Skeletal muscle tissue (tissue), 4 donors: ENCODE data around the gene SERPINI1. TPM values are rescaled to one million over a fixed set of nuclear protein-coding genes. Genes with fewer than 3 reads are reported as not detected.

Experiments used
- H3K27ac ChIP-seq: one replicate; pipeline ENCODE4 v1.7.0; 2013; ENCODE audit warnings: mild to moderate bottlenecking, low read depth, low read length, inconsistent platforms
- H3K27me3 ChIP-seq, 3 donors: one replicate each; pipeline ENCODE4 v1.7.0; 2013; ENCODE audit warnings: low read length in 3 of 3; ENCODE audit not compliant: control insufficient read depth in 3 of 3, insufficient read depth in 3 of 3
- H3K36me3 ChIP-seq, 3 donors: one replicate each; pipeline ENCODE4 v1.7.0; 2013; ENCODE audit warnings: low read length in 3 of 3; ENCODE audit not compliant: control insufficient read depth in 3 of 3, insufficient read depth in 3 of 3
- H3K4me1 ChIP-seq, 3 donors: one replicate each; pipeline ENCODE4 v1.7.0; 2013; ENCODE audit warnings: low read length in 3 of 3, mild to moderate bottlenecking in 3 of 3; ENCODE audit not compliant: control insufficient read depth in 3 of 3, insufficient read depth in 3 of 3
- H3K4me3 ChIP-seq, 3 donors: one replicate each; pipeline ENCODE4 v1.7.0; 2013; ENCODE audit warnings: low read length in 3 of 3
- H3K9ac ChIP-seq, 3 donors: one replicate each; pipeline ENCODE4 v1.7.0; 2013; ENCODE audit warnings: low read length in 3 of 3, mild to moderate bottlenecking in 3 of 3, moderate library complexity in 2 of 3, low read depth in 1 of 3
- H3K9me3 ChIP-seq, 3 donors: one replicate each; pipeline ENCODE4 v1.7.0; 2013; ENCODE audit warnings: low read length in 3 of 3; ENCODE audit not compliant: control insufficient read depth in 3 of 3
- total RNA-seq: library from RNA; depleted of rRNA; stranded (reverse); fragments of >200 nt; gene quantifications from one replicate; pipeline ENCODE4 v1.2.3, GENCODE V29; 2014
- donor health status: Osteomylitis.

The SERPINI1 gene
- total RNA-seq, 1 donor from 2014 or later: 17.7 TPM

DNA sequence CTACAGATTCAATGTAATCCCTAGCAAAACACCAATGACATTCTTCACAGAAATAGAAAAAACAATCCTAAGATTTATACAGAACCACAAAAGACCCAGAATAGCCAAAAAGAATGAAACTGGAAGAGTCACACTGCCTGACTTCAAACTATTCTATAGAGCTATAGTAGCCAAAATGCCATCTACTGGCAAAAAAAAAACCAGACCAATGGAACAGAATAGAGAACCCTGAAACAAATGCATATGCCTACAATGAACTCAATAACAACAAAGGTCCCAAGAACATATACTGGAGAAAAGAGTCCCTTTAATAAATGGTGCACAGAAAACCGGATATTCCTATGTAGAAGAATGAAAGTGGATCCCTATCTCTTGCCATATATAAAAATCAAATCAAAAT, 20.6 kb upstream of the SERPINI1 start:
- no peak overlapping the region for H3K27ac ChIP-seq
- H3K4me1 ChIP-seq: no peaks in the 10 kb centered on the region
- no peak overlapping the region for H3K9ac ChIP-seq
- no peaks in the 10 kb centered on the region for H3K9me3 ChIP-seq
- H3K27me3 ChIP-seq: no peaks in the 10 kb centered on the region
- H3K4me3 ChIP-seq: no peak overlapping the region
- H3K36me3 ChIP-seq: peaks cover under 1 to 15% (median 10%) of the 10 kb centered on the region in 3 donors

DNA sequence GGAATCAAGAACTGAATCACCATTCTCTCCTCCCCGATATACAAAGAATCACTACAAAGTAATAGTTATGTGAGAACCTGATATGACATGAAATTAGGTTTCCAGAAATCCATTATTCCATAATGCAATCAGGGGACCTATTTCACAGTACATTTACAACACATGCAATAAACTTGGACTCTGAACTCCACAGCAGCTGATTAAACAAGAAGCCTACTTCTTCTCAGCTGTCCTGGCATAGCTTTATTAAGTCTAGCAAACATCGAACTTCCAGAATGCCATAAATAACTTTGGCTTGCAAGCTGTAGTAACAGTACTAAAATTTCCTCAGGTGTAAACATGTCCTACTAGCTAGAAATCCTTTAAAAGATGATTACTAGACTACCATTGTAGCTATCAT, 18.6 kb upstream of the SERPINI1 start:
- no peak overlapping the region for H3K27ac ChIP-seq
- no peak overlapping the region for H3K9ac ChIP-seq
- no peaks in the 10 kb centered on the region for H3K27me3 ChIP-seq
- no peaks in the 10 kb centered on the region for H3K4me1 ChIP-seq
- H3K4me3 ChIP-seq: no peak overlapping the region
- H3K9me3 ChIP-seq: no peaks in the 10 kb centered on the region
- H3K36me3 ChIP-seq: peaks cover 0 to 16% (median 8%) of the 10 kb centered on the region in 3 donors

DNA sequence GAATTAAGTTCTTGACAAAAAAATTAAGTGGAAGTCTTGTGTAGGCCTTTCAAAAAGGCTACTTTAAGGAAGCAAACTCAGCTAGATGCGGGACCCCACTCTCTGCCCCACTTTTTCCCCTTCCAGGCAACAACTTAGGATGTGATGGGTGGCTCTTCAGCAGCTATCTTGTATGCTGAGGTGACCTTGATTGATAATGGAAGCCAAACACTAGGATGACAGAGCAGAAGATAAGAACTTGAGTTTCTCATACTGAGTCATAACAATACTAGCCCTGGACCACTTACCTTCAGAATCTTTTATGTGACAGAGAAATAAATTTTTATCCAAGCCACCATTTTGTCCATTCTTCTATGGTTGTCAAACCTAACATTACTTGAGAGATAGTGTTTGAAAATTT, 16.9 kb upstream of the SERPINI1 start:
- Histone ChIP-seq H3K4me3 (no peak overlapping the region), H3K36me3 (peaks cover 0 to 16% (median 8%) of the 10 kb centered on the region in 3 donors)

DNA sequence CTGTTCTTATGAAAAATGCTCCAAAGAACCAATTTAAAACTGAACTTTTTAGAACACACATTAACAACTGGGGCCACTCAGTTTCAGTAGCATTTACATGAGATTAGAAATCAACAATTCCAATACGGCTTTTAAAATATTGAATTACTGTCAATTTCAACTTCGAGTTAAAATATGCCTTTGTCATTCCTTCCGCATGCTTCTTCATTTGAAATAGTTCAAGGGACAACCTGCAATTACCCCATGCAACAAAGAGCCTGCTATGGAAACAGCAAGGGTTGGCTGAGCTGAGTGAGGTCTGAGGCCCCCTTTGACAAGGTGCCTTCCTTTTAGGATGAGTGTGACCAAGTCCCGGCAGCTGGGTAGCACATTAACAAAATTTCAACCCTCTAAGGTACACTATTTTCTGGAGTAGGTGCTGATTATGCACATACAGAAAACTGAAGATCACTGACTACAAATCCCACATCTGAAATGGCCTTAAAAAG, 12.5 kb upstream of the SERPINI1 start:
- H3K27ac ChIP-seq: no peak overlapping the region
- H3K4me3 ChIP-seq: no peak overlapping the region
- peaks cover 0 to under 1% (median 0%) of the 10 kb centered on the region in 3 donors for H3K4me1 ChIP-seq
- H3K9me3 ChIP-seq: no peaks in the 10 kb centered on the region
- no peaks in the 10 kb centered on the region for H3K27me3 ChIP-seq
- peaks cover 0 to 16% (median 8%) of the 10 kb centered on the region in 3 donors for H3K36me3 ChIP-seq
- H3K9ac ChIP-seq: no peak overlapping the region

More for the DNA sequence above, 16.9 kb upstream of the SERPINI1 start:
- Histone ChIP-seq H3K27ac (no peak overlapping the region), H3K27me3 (no peaks in the 10 kb centered on the region), H3K4me1 (no peaks in the 10 kb centered on the region), H3K9ac (no peak overlapping the region), H3K9me3 (no peaks in the 10 kb centered on the region)

DNA sequence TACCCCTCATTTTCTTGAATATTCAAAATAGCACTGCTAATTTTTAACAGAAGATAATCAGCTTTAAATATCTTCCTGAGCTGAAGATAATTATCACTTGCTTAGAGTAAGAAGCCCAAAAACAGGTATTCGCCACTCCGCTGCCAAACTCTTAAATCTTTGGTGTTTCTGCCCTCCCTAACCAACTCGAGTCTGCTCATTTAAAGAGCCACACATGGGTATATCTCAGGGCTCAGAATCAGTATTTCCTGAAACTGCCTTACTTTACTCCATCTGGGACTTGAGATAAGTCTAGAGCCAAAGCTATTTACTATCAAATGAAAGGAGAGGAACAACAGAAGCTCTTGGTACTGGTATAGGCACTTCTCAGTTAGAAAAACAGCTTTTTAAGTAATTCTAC, 11.6 kb upstream of the SERPINI1 start:
- Histone ChIP-seq H3K36me3 (peaks cover 0 to 10% (median 2%) of the 10 kb centered on the region in 3 donors), H3K27me3 (no peaks in the 10 kb centered on the region), H3K27ac (no peak overlapping the region), H3K4me3 (no peak overlapping the region), H3K4me1 (peaks cover 4 to 8% (median 4%) of the 10 kb centered on the region in 3 donors), H3K9ac (no peak overlapping the region), H3K9me3 (no peaks in the 10 kb centered on the region)

DNA sequence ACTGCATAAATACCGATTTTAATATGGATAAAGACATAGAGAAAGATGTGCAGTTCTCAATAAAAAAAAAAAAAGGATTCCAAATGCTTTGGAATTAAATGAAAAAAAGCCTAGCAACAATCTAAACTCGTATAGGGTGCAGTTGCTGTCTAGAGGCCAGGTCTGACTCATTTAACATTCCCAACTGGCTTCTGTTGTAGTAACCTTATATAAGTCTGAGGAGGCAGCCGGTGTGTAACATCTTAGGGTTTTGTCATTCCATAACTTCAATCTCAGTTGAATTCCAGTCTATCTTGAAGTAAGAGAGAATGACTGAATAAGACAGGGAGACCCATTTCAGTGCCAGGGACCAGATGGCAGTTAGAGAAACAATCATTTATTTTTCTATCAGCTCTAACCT, 7.3 kb upstream of the SERPINI1 start:
- no peaks in the 10 kb centered on the region for H3K27me3 ChIP-seq
- H3K4me3 ChIP-seq: no peak overlapping the region
- no peak overlapping the region for H3K9ac ChIP-seq
- H3K4me1 ChIP-seq: peaks cover 4 to 17% (median 6%) of the 10 kb centered on the region in 3 donors
- no peaks in the 10 kb centered on the region for H3K36me3 ChIP-seq
- H3K9me3 ChIP-seq: no peaks in the 10 kb centered on the region
- no peak overlapping the region for H3K27ac ChIP-seq

DNA sequence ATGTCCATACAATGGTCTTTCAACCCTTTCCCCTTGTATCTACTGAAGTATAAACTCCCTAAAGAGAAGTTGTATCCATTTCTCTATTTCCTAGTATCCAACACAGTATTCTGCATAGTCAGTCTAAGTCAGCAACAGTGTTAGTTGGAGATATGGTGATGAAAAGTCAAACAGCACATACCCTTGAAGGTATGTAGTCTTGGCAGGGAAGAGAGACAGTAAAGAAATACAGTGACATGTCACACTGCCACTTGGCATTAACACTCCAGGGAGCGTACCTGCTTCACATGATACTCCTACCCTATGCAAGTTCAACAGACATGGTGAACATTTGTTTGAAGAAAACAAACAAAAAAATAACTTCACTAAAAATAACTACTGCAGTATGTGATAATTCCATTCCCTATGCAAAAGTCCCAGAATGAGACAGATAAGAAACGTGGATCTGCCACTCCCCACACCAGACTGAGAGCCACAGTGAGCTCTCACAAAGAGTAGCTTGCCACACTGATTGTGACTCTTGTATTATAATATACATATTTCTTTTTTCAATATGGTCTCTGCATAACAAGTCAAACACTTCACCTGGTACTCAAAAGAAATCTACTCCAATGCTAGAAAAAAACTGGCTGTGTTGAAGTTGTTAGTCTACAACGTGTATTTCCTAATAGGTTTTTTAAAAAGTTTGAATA, 6.7 kb upstream of the SERPINI1 start:
- no peaks in the 10 kb centered on the region for H3K27me3 ChIP-seq
- H3K36me3 ChIP-seq: no peaks in the 10 kb centered on the region
- no peaks in the 10 kb centered on the region for H3K9me3 ChIP-seq
- no peak overlapping the region for H3K9ac ChIP-seq
- H3K27ac ChIP-seq: no peak overlapping the region
- peaks cover 4 to 23% (median 6%) of the 10 kb centered on the region in 3 donors for H3K4me1 ChIP-seq
- no peak overlapping the region for H3K4me3 ChIP-seq

DNA sequence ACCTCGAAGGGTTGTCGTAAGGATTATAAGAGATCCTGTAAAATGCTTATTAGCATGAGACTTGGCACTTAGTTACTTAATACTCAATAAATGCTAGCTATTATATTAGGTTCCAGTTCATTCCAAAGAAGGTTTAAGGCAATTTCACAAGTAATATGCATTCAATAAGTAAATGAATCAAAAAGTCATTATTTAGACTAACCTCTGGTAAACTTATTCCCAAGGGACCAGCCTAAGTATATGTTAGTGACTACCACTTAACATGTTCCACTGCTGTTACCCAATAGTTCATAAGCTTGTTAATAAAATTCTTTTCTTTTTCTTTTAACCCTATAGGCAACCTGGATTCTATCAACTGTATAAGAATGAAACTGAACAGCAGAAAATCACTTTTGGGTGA, 5.9 kb upstream of the SERPINI1 start:
- Histone ChIP-seq H3K4me1 (peaks cover 4 to 27% (median 11%) of the 10 kb centered on the region in 3 donors), H3K9ac (no peak overlapping the region), H3K27ac (no peak overlapping the region), H3K36me3 (no peaks in the 10 kb centered on the region), H3K27me3 (no peaks in the 10 kb centered on the region), H3K9me3 (no peaks in the 10 kb centered on the region), H3K4me3 (no peak overlapping the region)

DNA sequence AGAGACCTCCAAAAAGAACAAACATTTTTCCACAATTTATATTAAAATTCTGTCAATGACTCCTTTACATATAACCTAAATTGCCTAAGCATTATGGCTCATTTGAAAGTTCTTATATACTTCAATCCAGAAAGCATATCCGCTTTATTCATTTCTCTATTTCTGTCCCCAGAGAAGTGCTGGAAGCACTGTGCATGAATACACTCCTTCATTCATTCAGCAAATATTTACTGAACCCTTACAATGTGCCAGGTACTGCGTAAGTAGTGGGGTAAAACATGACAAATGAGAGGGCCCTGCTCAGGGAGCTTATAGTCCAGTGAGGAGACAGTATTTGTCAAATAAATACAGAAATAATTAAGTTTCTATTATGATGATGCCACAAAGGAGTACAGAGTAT, 4.1 kb upstream of the SERPINI1 start:
- no peaks in the 10 kb centered on the region for H3K36me3 ChIP-seq
- no peaks in the 10 kb centered on the region for H3K27me3 ChIP-seq
- H3K9ac ChIP-seq: no peak overlapping the region
- H3K9me3 ChIP-seq: no peaks in the 10 kb centered on the region
- peaks cover 4 to 39% (median 15%) of the 10 kb centered on the region in 3 donors for H3K4me1 ChIP-seq
- H3K27ac ChIP-seq: no peak overlapping the region
- no peak overlapping the region for H3K4me3 ChIP-seq

DNA sequence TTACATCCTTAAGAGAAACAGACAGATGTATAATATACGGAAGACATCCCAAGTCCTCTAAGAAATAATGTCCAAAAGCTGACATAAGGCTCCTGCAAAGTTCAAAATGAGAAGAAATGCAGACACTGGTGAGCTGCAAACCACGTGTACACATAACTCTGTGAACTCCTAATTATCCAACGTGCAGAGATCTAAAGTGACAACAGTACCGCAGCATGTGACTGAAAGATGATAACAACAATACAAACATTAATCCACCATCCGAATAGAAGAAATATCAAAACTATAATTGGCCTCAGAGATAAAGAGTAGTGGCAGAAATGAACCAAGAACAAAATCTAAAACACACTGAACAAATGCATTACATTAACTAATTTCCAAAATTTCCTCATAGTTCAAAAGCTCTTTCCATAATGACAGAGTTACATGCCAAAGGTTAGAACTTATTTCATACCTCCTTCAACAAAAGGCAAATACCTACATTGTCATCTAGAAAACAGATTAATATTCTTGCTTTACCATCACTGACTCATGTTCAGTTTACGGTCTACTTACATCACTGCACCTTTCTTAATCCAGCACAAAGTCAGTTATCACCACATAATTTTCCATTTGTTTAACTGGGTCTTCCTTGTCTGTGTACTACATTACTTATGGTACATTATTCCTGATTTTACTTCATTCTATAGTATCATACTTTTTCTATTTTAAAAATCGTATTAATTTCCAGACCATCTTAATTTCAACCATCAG, 3.0 kb upstream of the SERPINI1 start:
- Histone ChIP-seq H3K36me3 (no peaks in the 10 kb centered on the region), H3K9me3 (no peaks in the 10 kb centered on the region), H3K4me1 (peaks cover 4 to 39% (median 15%) of the 10 kb centered on the region in 3 donors), H3K27ac (no peak overlapping the region), H3K4me3 (no peak overlapping the region), H3K9ac (no peak overlapping the region), H3K27me3 (no peaks in the 10 kb centered on the region)
